Activated CD4-positive, alpha-beta memory T cell treated with anti-CD3 and anti-CD28 coated beads for 36 hours (primary cell): Measurements from ENCODE around the gene NDUFB7. TPM values are rescaled to one million over a fixed set of nuclear protein-coding genes. Genes with fewer than 3 reads are reported as not detected.
"Not testable (repeated sequence)": the region's sequence is repeated elsewhere in the genome, so short reads cannot be mapped to it uniquely, and the experiment has no call there.

Experiments used
- CTCF ChIA-PET: fragments of 350-600 bp; sonication (Branson Sonifier 250); formaldehyde crosslinking; loops from one replicate; lab custom pipeline; 2021; ENCODE audit warnings: antibody characterized with exemption, inconsistent platforms; lab: Charles Lee
- POLR2A ChIA-PET: fragments of 350-600 bp; sonication (Branson Sonifier 250); formaldehyde crosslinking; loops from one replicate; lab custom pipeline; 2021; ENCODE audit warnings: antibody characterized with exemption; lab: Charles Lee
- DNase-seq: peaks from one replicate; pipeline ENCODE4 v3.0.0-alpha.2; 2020
- H3K27ac Mint-ChIP-seq: one replicate; pipeline ENCODE4 v1.8.0; 2021; ENCODE audit warnings: mixed read lengths
- H3K27me3 Mint-ChIP-seq: one replicate; pipeline ENCODE4 v1.8.0; 2021; ENCODE audit warnings: mixed read lengths
- H3K36me3 Mint-ChIP-seq: one replicate; pipeline ENCODE4 v1.8.0; 2021; ENCODE audit warnings: mixed read lengths
- H3K4me1 Mint-ChIP-seq: one replicate; pipeline ENCODE4 v1.8.0; 2021; ENCODE audit warnings: low read depth, mixed read lengths
- H3K4me3 Mint-ChIP-seq: one replicate; pipeline ENCODE4 v1.8.0; 2021; ENCODE audit warnings: mild to moderate bottlenecking, mixed read lengths
- H3K9me3 Mint-ChIP-seq: one replicate; pipeline ENCODE4 v1.8.0; 2021; ENCODE audit warnings: mixed read lengths
- intact Hi-C: fragments of 100-400 bp; cut with micrococcal nuclease; formaldehyde crosslinking; loops from one replicate; pipeline ENCODE4 v1.15.1; 2023
- total RNA-seq, 2 experiments: library from RNA; stranded (reverse); gene quantifications; one replicate each; pipeline ENCODE4 v1.2.3, GENCODE V29; 2021

NDUFB7 gene
- total RNA-seq, 2 experiments from 2014 or later = 118 to 130 TPM

DNA sequence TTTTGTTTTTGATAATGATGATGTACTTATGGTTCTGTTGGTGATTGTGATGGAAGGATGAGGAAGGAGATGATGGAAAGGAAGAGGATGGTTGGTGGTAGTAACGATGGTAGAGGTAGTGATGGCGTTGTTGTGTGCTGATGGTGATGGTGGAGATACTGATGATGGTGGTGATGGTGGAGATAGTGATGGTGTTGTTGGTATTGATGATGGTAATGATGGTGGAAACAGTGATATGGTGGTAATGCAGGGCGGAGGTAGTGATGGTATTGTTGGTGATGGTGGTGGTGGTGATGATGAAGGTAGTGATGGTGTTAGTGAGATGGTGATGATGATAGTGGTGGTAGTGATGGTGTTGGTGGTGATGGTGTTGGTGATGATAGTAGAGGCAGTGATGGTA lies 23.7 kb upstream of the NDUFB7 start:
- H3K4me1 Mint-ChIP-seq = no peaks in the 10 kb centered on the region
- intact Hi-C loops = no loop called here
- peaks cover 6% of the 10 kb centered on the region for H3K9me3 Mint-ChIP-seq
- H3K4me3 Mint-ChIP-seq = no peak overlapping the region
- H3K36me3 Mint-ChIP-seq = no peaks in the 10 kb centered on the region
- no peak overlapping the region for H3K27ac Mint-ChIP-seq
- CTCF ChIA-PET = no interaction called here
- peaks cover 14% of the 10 kb centered on the region for H3K27me3 Mint-ChIP-seq
- DNase-seq = no peak
- POLR2A ChIA-PET = no interaction called here

GRCh38 chr19:14589433-14589832 lies 17.6 kb upstream of the NDUFB7 start:
- CTCF ChIA-PET, H3K27ac Mint-ChIP-seq, H3K36me3 Mint-ChIP-seq, H3K4me3 Mint-ChIP-seq, POLR2A ChIA-PET, H3K9me3 Mint-ChIP-seq, intact Hi-C loops, H3K27me3 Mint-ChIP-seq: not testable (repeated sequence)
- H3K4me1 Mint-ChIP-seq = peaks cover 19% of the 10 kb centered on the region
- peak; percentile 51 for DNase-seq

DNA sequence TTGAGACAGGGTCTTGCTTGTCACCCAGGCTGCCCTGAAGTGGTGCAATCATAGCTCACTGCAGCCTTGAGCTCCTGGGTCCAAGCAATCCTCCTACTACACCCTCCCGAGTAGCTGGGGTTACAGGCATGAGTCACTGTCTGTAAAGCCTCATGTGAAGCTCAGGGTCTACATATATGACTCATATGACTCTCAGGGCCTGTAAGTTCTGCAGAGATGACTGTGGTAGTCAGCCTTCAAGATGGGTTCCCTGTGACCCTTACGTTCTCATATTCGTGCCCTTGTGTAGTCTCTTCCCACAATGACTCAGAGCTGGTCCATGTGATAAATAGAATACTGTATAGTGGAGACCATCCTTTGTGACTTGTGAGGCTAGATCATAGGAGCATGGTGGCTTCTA lies 13.3 kb upstream of the NDUFB7 start:
- peaks cover 42% of the 10 kb centered on the region for H3K4me1 Mint-ChIP-seq
- H3K36me3 Mint-ChIP-seq, H3K27me3 Mint-ChIP-seq, H3K9me3 Mint-ChIP-seq, H3K4me3 Mint-ChIP-seq, H3K27ac Mint-ChIP-seq, POLR2A ChIA-PET, intact Hi-C loops: not testable (repeated sequence)
- CTCF ChIA-PET = interaction anchor here (2.4 kb wide), 1 partner anchor 11 kb away, joined by 6 read pairs; no protein-coding TSS in a partner anchor
- DNase-seq = peak; percentile 79

DNA sequence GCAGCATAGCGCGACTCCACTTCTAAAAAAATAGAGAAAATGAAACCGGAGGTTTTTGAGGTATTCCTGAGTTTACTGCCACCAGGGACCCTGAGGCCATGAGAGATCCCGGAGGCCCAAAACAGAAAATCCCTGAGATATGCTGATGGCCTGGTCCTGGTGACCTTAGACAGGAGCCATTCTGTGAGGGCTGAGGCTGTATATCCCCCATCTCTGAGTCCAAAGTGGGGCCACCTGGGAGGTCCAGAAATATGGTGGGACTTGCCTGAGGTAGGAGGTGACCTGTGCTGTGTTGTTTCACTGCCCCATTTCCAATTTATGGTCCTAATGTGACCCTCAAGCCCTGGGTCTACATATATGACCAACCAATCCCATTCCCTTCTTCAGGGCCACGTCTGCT lies 12.5 kb upstream of the NDUFB7 start:
- H3K4me3 Mint-ChIP-seq, H3K9me3 Mint-ChIP-seq, H3K27me3 Mint-ChIP-seq, H3K27ac Mint-ChIP-seq, POLR2A ChIA-PET, H3K36me3 Mint-ChIP-seq, intact Hi-C loops, DNase-seq: not testable (repeated sequence)
- peaks cover 42% of the 10 kb centered on the region for H3K4me1 Mint-ChIP-seq
- CTCF ChIA-PET = interaction anchor here (1.8 to 2.4 kb wide), 2 partner anchors 10 to 102 kb away, joined by 6 read pairs; no protein-coding TSS in a partner anchor

DNA sequence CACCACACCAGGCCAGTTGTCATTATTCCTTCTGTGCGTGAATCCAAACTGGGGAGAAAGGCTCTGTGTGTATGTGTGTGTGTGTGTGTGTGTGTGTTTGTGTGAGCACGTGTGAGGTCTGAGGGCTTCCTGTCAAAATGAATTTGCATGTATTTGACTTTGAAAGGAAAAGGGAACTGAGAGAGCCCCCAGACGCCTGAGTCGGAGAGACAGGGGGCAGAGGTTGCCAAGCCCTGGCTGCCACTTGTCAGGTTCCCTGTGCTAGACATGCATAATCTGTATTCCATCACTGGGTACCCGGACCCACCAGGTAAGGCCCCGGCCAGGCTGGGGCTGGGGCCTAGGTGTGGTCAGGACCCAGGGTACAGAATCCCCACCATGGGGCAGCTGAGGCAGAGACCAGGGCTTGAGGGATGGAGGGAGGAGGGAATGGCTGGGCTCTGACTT lies 11.1 kb upstream of the NDUFB7 start, which contains the start of gene CLEC17A:
TSS of gene CLEC17A (plus strand) at position 191 of the 447 bp plus-strand sequence. CDS start at position 268, 77 bp downstream.
- Mint-ChIP-seq H3K27me3 (no peaks in the 10 kb centered on the region), H3K4me1 (peaks cover 41% of the 10 kb centered on the region), H3K9me3 (no peaks in the 10 kb centered on the region), H3K27ac (no peak within 1 kb of the TSS), H3K4me3 (no peak within 1 kb of the TSS), H3K36me3 (no peaks in the 10 kb centered on the region)
- intact Hi-C loops = no loop called here
- no peak for DNase-seq
- POLR2A ChIA-PET = no interaction called here
- CTCF ChIA-PET = interaction anchor here (1.8 kb wide), 1 partner anchor 103 kb away, joined by 6 read pairs; no protein-coding TSS in a partner anchor

- POLR2A ChIA-PET = interaction anchor here (0.5 kb wide), 1 partner anchor 11 kb away, joined by 4 read pairs; no protein-coding TSS in a partner anchor
- Mint-ChIP-seq H3K4me1 (peaks cover 36% of the 10 kb centered on the region), H3K9me3 (no peaks in the 10 kb centered on the region), H3K27ac (peak overlapping the region; percentile 44), H3K4me3 (no peak overlapping the region), H3K36me3 (no peaks in the 10 kb centered on the region), H3K27me3 (no peaks in the 10 kb centered on the region)
- intact Hi-C loops = no loop called here
- CTCF ChIA-PET = interaction anchor here (0.8 to 11.8 kb wide), 4 partner anchors 9 to 108 kb away, joined by 3 to 565 read pairs (median 4); partner anchors contain the start of genes NDUFB7 and ZNF333
- DNase-seq = peak; percentile 91
These were observed 8.9 kb upstream of the NDUFB7 start for GRCh38 chr19:14580623-14581237.

- H3K4me1 Mint-ChIP-seq = peaks cover 26% of the 10 kb centered on the region
- intact Hi-C loops = loop anchor here (10.0 kb wide), 1 partner anchor 207 kb away; no protein-coding TSS in a partner anchor
These were observed 6.1 kb upstream of the NDUFB7 start for GRCh38 chr19:14577885-14578427.

GRCh38 chr19:14577264-14577663 lies 5.4 kb upstream of the NDUFB7 start:
- Mint-ChIP-seq H3K9me3 (no peaks in the 10 kb centered on the region), H3K27ac (no peak overlapping the region), H3K27me3 (no peaks in the 10 kb centered on the region)

More at GRCh38 chr19:14577885-14578427, 6.1 kb upstream of the NDUFB7 start:
- ChIA-PET CTCF (interaction anchor here (11.8 kb wide), 1 partner anchor 110 kb away, joined by 565 read pairs; the partner anchor contains the start of gene ZNF333), POLR2A (interaction anchor here (0.7 kb wide), 1 partner anchor 983 kb away, joined by 6 read pairs; no protein-coding TSS in a partner anchor)
- no peaks in the 10 kb centered on the region for H3K36me3 Mint-ChIP-seq
- H3K9me3 Mint-ChIP-seq = no peaks in the 10 kb centered on the region
- H3K27ac Mint-ChIP-seq = no peak overlapping the region
- H3K27me3 Mint-ChIP-seq = no peaks in the 10 kb centered on the region
- no peak overlapping the region for H3K4me3 Mint-ChIP-seq
- peak; percentile 21 for DNase-seq

DNA sequence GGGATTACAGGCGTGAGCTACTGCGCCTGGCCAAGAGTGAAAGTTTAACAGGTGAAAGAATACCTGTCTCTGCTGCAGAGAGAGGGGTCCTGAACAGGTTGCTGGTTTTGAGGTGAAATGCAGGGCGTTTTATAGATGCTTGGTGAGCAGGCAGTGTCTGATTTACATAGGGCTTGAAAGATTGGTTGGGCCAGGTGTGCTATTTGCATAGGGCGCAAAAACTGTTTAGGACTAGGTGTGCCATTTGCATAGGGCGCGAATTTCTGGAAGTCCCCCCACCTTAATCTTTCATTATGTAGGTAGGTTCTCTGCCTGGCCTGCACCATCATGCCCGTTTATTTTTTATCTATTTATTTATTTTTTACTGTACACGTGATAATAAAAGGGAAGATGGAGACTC lies 4.5 kb upstream of the NDUFB7 start:
- ChIA-PET CTCF (interaction anchor here (11.8 kb wide), 1 partner anchor 112 kb away, joined by 565 read pairs; the partner anchor contains the start of gene ZNF333), POLR2A (no interaction called here)
- no peak overlapping the region for H3K27ac Mint-ChIP-seq
- DNase-seq = no peak
- no peaks in the 10 kb centered on the region for H3K27me3 Mint-ChIP-seq
- no peaks in the 10 kb centered on the region for H3K9me3 Mint-ChIP-seq
- peaks cover 26% of the 10 kb centered on the region for H3K4me1 Mint-ChIP-seq
- peaks cover 2% of the 10 kb centered on the region for H3K36me3 Mint-ChIP-seq
- intact Hi-C loops = loop anchor here (10.0 kb wide), 1 partner anchor 208 kb away; no protein-coding TSS in a partner anchor
- no peak overlapping the region for H3K4me3 Mint-ChIP-seq

More at GRCh38 chr19:14577264-14577663, 5.4 kb upstream of the NDUFB7 start:
- no peaks in the 10 kb centered on the region for H3K36me3 Mint-ChIP-seq
- POLR2A ChIA-PET = interaction anchor here (0.7 kb wide), 1 partner anchor 983 kb away, joined by 6 read pairs; no protein-coding TSS in a partner anchor
- no peak overlapping the region for H3K4me3 Mint-ChIP-seq
- intact Hi-C loops = loop anchor here (10.0 kb wide), 1 partner anchor 208 kb away; no protein-coding TSS in a partner anchor
- DNase-seq = no peak
- peaks cover 26% of the 10 kb centered on the region for H3K4me1 Mint-ChIP-seq
- CTCF ChIA-PET = interaction anchor here (11.8 kb wide), 1 partner anchor 111 kb away, joined by 565 read pairs; the partner anchor contains the start of gene ZNF333

GRCh38 chr19:14575428-14575980 lies 3.6 kb upstream of the NDUFB7 start:
- Mint-ChIP-seq H3K27ac (no peak overlapping the region), H3K4me1 (peaks cover 24% of the 10 kb centered on the region), H3K4me3 (no peak overlapping the region), H3K27me3 (no peaks in the 10 kb centered on the region), H3K9me3 (no peaks in the 10 kb centered on the region), H3K36me3 (peaks cover 3% of the 10 kb centered on the region)
- intact Hi-C loops = loop anchor here (10.0 kb wide), 1 partner anchor 209 kb away; no protein-coding TSS in a partner anchor
- POLR2A ChIA-PET = interaction anchor here (2.2 kb wide), 1 partner anchor 111 kb away, joined by 12 read pairs; no protein-coding TSS in a partner anchor
- no peak for DNase-seq
- CTCF ChIA-PET = interaction anchor here (11.8 kb wide), 1 partner anchor 113 kb away, joined by 565 read pairs; the partner anchor contains the start of gene ZNF333

DNA sequence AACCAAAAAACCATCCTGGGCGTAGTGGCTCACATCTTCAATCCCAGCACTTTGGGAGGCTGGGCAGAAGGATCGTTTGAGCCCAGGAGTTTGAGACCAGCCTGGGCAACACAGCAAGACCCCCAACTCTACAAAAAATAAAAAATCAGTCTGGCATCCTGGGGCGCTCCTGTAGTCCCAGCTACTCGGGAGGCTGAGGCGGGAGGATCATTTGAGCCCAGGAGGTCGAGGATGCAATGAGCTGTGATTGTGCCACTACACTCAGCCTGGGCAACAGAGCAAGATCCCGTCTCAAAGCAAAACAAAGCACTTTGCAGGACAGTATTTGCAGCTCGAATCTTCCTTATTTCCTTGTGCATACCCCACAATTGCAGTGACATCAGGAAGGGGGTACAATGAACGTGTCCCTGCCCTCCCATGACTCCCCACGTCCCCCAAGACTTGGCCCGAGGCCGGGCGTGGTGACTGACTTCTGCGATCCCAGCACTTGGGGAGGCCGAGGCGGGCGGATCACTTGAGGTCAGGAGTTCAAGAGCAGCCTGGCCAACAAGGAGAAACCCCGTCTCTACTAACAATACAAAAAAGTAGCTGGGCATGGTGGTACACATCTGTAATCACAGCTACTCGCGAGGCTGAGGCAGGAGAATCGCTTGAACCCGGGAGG lies 870 bp downstream of the NDUFB7 start:
- Mint-ChIP-seq H3K9me3 (no peaks in the 10 kb centered on the region), H3K4me1 (peaks cover 33% of the 10 kb centered on the region), H3K27ac (peak overlapping the region; percentile 13), H3K4me3 (peak overlapping the region; percentile 98), H3K36me3 (peaks cover 12% of the 10 kb centered on the region), H3K27me3 (no peaks in the 10 kb centered on the region)
- CTCF ChIA-PET = interaction anchor here (1.2 to 11.8 kb wide), 6 partner anchors 9 to 317 kb away, joined by 3 to 565 read pairs (median 6); partner anchors contain the start of gene ZNF333
- intact Hi-C loops = loop anchor here (10.0 kb wide), 1 partner anchor 214 kb away; no protein-coding TSS in a partner anchor
- DNase-seq = no peak
- POLR2A ChIA-PET = interaction anchor here (1.4 to 1.5 kb wide), 2 partner anchors 14 to 119 kb away, joined by 5 to 6 read pairs; partner anchors contain the start of gene ZNF333
